ENCODE results near the gene TPST2.

The TPST2 gene

DNA sequence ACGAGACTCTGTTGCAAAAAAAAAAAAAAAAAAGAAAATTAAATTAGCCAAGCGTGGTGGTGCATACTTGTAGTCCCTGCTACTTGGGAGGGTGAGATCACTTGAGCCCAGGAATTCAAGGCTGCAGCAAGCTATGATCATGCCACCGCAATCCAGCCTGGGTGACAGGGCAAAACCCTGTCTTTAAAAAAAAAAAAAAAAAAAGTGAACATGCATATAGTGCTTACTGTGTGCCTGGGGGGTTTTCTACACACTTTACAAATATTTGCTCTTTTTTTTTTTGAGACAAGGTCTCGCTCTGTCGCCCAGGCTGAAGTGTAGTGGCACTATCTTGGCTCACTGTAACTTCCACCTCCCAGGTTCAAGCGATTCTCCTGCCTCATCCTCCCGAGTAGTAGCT is 12.9 kb downstream of the TPST2 start:
- TF ChIP-seq SIN3A (IDR thresholded peaks at IDR 0.05; ENCODE audit: borderline replicate concordance, insufficient read depth, low read length) (no peak), POLR2AphosphoS5 (IDR thresholded peaks at IDR 0.05; ENCODE audit: low read depth, low read length) (no peak)
- TF ChIP-seq, protein P1, sequence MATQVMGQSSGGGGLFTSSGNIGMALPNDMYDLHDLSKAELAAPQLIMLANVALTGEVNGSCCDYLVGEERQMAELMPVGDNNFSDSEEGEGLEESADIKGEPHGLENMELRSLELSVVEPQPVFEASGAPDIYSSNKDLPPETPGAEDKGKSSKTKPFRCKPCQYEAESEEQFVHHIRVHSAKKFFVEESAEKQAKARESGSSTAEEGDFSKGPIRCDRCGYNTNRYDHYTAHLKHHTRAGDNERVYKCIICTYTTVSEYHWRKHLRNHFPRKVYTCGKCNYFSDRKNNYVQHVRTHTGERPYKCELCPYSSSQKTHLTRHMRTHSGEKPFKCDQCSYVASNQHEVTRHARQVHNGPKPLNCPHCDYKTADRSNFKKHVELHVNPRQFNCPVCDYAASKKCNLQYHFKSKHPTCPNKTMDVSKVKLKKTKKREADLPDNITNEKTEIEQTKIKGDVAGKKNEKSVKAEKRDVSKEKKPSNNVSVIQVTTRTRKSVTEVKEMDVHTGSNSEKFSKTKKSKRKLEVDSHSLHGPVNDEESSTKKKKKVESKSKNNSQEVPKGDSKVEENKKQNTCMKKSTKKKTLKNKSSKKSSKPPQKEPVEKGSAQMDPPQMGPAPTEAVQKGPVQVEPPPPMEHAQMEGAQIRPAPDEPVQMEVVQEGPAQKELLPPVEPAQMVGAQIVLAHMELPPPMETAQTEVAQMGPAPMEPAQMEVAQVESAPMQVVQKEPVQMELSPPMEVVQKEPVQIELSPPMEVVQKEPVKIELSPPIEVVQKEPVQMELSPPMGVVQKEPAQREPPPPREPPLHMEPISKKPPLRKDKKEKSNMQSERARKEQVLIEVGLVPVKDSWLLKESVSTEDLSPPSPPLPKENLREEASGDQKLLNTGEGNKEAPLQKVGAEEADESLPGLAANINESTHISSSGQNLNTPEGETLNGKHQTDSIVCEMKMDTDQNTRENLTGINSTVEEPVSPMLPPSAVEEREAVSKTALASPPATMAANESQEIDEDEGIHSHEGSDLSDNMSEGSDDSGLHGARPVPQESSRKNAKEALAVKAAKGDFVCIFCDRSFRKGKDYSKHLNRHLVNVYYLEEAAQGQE (IDR thresholded peaks at IDR 0.05; ENCODE audit: insufficient read depth in 1 of 2, low read depth in 2 of 2, low read length in 2 of 2) = no peak

DNA sequence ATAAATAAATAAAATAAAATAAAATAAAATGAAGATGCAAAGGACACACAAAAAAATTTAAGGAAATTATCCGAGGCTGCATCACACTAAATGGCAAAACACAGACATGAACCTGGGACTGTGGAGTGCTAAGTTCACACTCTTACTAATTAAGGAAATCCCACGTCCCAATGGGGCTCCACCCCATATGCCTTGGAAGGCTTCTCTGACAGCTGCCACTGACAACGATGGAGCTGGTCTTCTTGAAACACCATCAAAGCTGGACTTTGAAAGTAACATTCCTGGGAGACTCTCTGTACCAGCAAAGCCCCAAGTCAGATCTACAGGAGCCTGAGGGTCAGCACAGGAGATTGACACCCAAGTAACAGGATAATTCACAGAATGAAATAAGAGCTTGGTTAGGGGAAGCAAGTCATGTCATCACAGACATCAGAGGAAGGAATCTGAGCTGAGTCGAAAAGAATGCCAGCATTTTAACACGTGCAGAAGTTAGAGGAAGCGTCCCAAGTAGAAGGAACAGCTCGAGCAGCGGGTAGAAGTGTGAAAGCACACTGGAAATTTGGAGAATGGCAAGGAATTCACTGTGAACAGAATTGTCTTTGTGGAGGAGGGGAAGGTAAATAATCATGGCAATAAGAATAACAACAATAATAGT is 13.8 kb downstream of the TPST2 start:
- TF ChIP-seq POLR2AphosphoS5 (IDR thresholded peaks at IDR 0.05; ENCODE audit: low read depth, low read length) (no peak), TAF1 (IDR thresholded peaks at IDR 0.05; ENCODE audit: borderline replicate concordance, insufficient read depth, low read length) (no peak), FOXP2 (optimal IDR thresholded peaks at IDR 0.05; ENCODE audit: borderline replicate concordance, extremely low read depth, extremely low read length, insufficient read depth) (no peak), SIN3A (IDR thresholded peaks at IDR 0.05; ENCODE audit: borderline replicate concordance, insufficient read depth, low read length) (no peak)
- TF ChIP-seq, protein P1 (IDR thresholded peaks at IDR 0.05; ENCODE audit: insufficient read depth in 1 of 2, low read depth in 2 of 2, low read length in 2 of 2) = no peak

GRCh38 chr22:26574001-26574723 is 15.8 kb downstream of the TPST2 start:
- TF ChIP-seq, protein P1 (IDR thresholded peaks at IDR 0.05; ENCODE audit: insufficient read depth in 1 of 2, low read depth in 2 of 2, low read length in 2 of 2) = no peak
- TF ChIP-seq POLR2AphosphoS5 (IDR thresholded peaks at IDR 0.05; ENCODE audit: low read depth, low read length) (no peak), TAF1 (IDR thresholded peaks at IDR 0.05; ENCODE audit: borderline replicate concordance, insufficient read depth, low read length) (no peak), FOXP2 (optimal IDR thresholded peaks at IDR 0.05; ENCODE audit: borderline replicate concordance, extremely low read depth, extremely low read length, insufficient read depth) (no peak), SIN3A (IDR thresholded peaks at IDR 0.05; ENCODE audit: borderline replicate concordance, insufficient read depth, low read length) (no peak)

GRCh38 chr22:26573026-26573662 is 16.8 kb downstream of the TPST2 start:
- no peak for TF ChIP-seq SIN3A (IDR thresholded peaks at IDR 0.05; ENCODE audit: borderline replicate concordance, insufficient read depth, low read length)
- no peak for TF ChIP-seq TAF1 (IDR thresholded peaks at IDR 0.05; ENCODE audit: borderline replicate concordance, insufficient read depth, low read length)
- TF ChIP-seq, protein P1 (IDR thresholded peaks at IDR 0.05; ENCODE audit: insufficient read depth in 1 of 2, low read depth in 2 of 2, low read length in 2 of 2) = no peak
- no peak for TF ChIP-seq POLR2AphosphoS5 (IDR thresholded peaks at IDR 0.05; ENCODE audit: low read depth, low read length)
- no peak for TF ChIP-seq FOXP2 (optimal IDR thresholded peaks at IDR 0.05; ENCODE audit: borderline replicate concordance, extremely low read depth, extremely low read length, insufficient read depth)

Measured in PFSK-1 (cell line).